GM19023 (cell line): Measurements from ENCODE around the gene RGS3.
"Not testable (repeated sequence)": the region's sequence is repeated elsewhere in the genome, so short reads cannot be mapped to it uniquely, and the experiment has no call there.

ENCODE experiments used
- ATAC-seq: cut with Tn5 transposase; IDR thresholded peaks from one replicate; pipeline ENCODE4 v1.9.1; 2021; ENCODE audit warnings: mild to moderate bottlenecking, moderate library complexity; ENCODE audit not compliant: unreplicated experiment

The RGS3 gene

GRCh38 chr9:113543296-113543981 is 79.9 kb downstream of the RGS3 start:
- no peak for ATAC-seq

GRCh38 chr9:113543982-113544303 is 80.4 kb downstream of the RGS3 start:
- ATAC-seq = no peak

- no peak for ATAC-seq
These were observed 81.5 kb downstream of the RGS3 start for GRCh38 chr9:113545068-113545467.

GRCh38 chr9:113546566-113546965 is 83.0 kb downstream of the RGS3 start:
- no peak for ATAC-seq

GRCh38 chr9:113547501-113547900 is 84.0 kb downstream of the RGS3 start:
- no peak for ATAC-seq

GRCh38 chr9:113548221-113549041 is 84.9 kb downstream of the RGS3 start:
- ATAC-seq = no peak

- not testable (repeated sequence) for ATAC-seq
These were observed 86.4 kb downstream of the RGS3 start for GRCh38 chr9:113549892-113550291.

- no peak for ATAC-seq
These were observed 93.5 kb downstream of the RGS3 start for GRCh38 chr9:113556877-113557593.

GRCh38 chr9:113558632-113559502 is 95.3 kb downstream of the RGS3 start:
- no peak for ATAC-seq

GRCh38 chr9:113559834-113560800 is 96.6 kb downstream of the RGS3 start:
- no peak for ATAC-seq

GRCh38 chr9:113562653-113563381 is 99.3 kb downstream of the RGS3 start:
- no peak for ATAC-seq

GRCh38 chr9:113563826-113564497 is 100.4 kb downstream of the RGS3 start:
- no peak for ATAC-seq

- ATAC-seq = no peak
These were observed 101.1 kb downstream of the RGS3 start for GRCh38 chr9:113564498-113565237.

- ATAC-seq = no peak
These were observed 102.6 kb downstream of the RGS3 start for GRCh38 chr9:113566016-113566711.

- no peak for ATAC-seq
These were observed 103.2 kb downstream of the RGS3 start for GRCh38 chr9:113566712-113567071.

- no peak for ATAC-seq
These were observed 104.0 kb downstream of the RGS3 start for GRCh38 chr9:113567361-113568080.

- ATAC-seq = no peak
These were observed 104.5 kb downstream of the RGS3 start for GRCh38 chr9:113568081-113568435.
